DND-41 (cell line): ENCODE results near the gene NPHP4.

Experiments used
- CTCF ChIP-seq: IDR thresholded peaks from 2 replicates; pipeline ENCODE4 v1.5.1; 2012; ENCODE audit warnings: borderline replicate concordance, low read length, moderate library complexity, mild to moderate bottlenecking; ENCODE audit not compliant: poor library complexity, severe bottlenecking; ENCODE audit errors: extremely low read depth
- EZH2 ChIP-seq: IDR thresholded peaks from 3 replicates; pipeline ENCODE4 v1.6.1; 2012; ENCODE audit warnings: borderline replicate concordance, low read depth, mild to moderate bottlenecking, moderate library complexity, low read length, inconsistent platforms; ENCODE audit not compliant: severe bottlenecking

DNA sequence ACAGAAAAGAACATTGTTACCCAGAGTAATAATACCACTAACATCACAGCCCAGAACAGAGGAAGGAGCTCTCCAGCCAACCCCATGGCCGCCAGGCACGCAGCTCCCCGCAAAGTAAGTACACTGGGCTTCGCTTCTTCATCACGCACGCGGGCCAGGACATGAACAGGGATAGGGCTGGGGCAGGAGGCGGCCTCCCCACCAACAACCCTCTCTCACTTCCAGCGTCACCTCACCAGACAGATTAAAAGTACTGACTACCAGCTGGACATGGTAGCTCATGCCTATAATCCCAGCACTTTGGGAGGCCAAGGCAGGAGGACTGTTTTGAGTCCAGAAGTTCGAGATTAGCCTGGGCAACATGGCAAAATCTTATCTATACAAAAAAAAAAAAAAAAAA is 78.3 kb downstream of the NPHP4 start:
- TF ChIP-seq CTCF (no peak), EZH2 (no peak)
